Measurements from ENCODE around the gene FTCD.
A peak's percentile ranks its signal among the peaks of the same experiment; 100 is the strongest.

The FTCD gene

DNA sequence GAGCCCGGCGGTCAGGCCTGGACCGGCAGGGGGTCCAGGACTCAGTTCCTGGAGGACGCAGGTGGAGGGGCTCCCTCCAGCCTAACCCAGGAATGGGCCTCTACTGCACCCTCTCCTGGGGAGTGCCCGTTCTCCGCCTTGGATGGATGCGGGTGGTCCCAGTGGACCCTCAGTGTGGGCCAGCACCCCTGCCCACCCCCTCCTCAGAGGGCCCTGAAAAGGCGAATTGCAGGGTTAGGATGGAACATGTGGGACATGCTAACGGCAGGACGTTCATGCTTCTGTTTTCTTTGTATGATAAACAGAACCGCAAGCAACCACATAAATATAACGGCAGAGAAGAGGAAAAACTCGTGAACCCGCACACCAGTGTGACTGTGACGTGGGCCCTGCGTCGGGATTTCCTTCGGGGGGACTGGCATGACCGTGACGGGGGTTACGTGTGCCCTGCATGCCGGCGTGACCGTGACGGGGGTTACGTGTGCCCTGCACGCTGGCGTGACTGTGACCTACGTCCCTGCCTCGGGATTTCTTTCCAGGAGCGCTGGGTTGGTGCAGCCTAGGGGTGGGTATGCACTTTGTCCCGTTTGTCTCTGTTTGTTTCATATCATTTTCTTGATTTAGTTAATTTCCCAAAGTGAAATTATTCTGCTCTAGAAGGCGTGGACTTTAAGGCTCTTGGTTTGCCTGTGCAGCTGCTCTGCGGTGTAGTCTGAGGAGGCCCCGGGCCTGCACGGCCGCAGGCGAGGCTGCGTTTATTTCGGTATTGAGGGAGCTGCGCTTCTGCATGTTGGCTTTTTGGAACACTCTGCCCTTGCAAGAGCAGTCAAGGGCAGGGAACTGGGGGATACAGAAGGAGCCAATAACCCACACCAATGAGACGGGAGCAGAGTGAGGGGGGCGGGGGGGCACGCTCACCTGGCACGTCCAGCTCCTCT is 3.1 kb downstream of the FTCD start:
- H3K27ac ChIP-seq: peak overlapping the region; percentile 61; the same call in 1 of the 2 replicates
- TF ChIP-seq, protein P1, sequence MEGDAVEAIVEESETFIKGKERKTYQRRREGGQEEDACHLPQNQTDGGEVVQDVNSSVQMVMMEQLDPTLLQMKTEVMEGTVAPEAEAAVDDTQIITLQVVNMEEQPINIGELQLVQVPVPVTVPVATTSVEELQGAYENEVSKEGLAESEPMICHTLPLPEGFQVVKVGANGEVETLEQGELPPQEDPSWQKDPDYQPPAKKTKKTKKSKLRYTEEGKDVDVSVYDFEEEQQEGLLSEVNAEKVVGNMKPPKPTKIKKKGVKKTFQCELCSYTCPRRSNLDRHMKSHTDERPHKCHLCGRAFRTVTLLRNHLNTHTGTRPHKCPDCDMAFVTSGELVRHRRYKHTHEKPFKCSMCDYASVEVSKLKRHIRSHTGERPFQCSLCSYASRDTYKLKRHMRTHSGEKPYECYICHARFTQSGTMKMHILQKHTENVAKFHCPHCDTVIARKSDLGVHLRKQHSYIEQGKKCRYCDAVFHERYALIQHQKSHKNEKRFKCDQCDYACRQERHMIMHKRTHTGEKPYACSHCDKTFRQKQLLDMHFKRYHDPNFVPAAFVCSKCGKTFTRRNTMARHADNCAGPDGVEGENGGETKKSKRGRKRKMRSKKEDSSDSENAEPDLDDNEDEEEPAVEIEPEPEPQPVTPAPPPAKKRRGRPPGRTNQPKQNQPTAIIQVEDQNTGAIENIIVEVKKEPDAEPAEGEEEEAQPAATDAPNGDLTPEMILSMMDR (conservative IDR thresholded peaks at IDR 0.05): no peak

DNA sequence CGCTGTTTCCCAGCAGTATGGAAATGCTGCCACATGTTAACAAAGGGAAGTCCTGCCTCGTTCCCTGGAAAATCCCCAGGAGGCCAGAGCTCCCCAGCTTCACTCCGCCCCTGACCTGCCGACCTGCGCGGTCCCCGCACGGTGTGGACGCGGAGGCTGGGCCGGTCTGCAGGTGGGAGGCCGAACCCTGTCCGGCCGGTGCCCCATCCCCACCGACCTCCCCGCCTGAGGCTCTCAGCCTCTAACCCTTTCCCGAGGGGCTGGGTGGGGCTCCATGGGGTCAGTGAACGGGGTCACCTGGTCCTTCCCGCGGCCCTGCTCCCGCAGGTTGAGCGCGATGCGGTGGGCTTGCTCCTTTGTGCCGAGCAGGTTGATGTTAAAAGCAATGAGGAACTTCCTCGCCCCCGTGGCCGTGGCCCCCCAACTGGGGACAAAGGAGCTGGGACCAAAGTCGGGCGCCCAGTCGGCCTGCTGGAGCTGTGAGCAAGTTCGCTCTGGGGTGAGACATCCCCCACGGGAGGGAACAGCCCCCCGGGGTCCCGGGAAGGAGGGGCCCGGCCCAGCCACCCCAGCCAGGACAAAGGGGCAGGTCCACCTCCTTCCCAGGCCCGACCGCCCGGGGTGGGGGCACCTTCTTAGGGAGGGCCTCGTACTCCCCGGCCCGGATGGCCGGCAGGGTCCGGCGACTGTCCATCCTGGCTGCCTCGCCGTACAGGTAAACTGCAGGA is 4.0 kb downstream of the FTCD start:
- H3K27ac ChIP-seq: no peak overlapping the region
- TF ChIP-seq, protein P1 (conservative IDR thresholded peaks at IDR 0.05): no peak

DNA sequence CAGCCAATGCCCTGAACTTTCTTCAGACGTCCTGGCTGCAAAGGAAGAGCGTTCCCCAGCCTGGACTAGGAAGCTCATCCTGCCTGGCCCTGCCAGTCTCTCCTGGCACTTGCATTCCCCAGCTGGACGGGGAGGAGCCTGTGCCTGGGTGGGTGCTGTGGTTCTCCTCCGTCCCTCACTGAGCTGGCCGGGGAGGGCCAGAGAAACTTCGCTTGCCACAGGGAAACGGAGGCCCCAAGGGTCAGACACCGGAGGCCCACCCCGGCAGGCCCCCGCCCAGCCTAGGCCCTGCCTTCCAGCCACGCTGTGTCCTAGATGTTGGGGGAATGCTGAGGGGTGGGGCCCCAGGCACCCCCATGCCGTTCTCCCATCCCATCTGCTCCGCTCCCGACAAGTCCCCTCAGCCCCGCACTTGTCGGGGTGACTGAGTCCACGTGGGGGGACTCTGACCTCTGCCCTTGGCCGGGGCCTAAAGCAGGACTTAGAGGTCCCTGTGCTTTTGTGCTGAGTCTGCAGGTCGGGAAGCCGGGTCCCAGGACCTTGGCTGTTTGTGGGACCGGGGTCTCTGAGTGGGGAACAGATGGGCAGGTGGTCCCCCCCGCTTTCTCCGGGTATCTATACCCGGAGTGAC is 4.8 kb downstream of the FTCD start:
- TF ChIP-seq, protein P1 (conservative IDR thresholded peaks at IDR 0.05): no peak
- no peak overlapping the region; the same call in 1 of the 2 replicates for H3K27ac ChIP-seq

DNA sequence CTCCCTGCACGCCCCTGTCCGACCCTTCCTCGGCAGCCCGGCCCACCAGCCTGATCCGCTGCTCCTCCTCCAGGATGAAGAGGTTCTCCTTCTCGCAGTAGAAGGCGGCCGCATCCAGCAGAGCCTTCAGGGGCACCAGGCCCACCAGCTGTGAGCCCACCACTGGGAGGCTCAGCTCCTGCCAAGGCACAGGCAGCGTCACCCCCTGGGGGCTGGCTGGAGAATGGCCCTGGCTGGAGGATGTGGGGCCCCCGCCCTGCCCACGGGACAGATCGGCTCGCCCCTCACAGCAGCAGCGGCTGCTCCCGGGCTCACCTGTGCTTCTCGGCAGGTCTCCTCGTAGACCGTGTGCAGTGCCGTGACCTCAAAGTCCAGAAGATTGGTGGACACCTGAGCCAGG is 5.3 kb downstream of the FTCD start:
- no peak overlapping the region; the same call in 1 of the 2 replicates for H3K27ac ChIP-seq
- TF ChIP-seq, protein P1 (conservative IDR thresholded peaks at IDR 0.05): no peak

DNA sequence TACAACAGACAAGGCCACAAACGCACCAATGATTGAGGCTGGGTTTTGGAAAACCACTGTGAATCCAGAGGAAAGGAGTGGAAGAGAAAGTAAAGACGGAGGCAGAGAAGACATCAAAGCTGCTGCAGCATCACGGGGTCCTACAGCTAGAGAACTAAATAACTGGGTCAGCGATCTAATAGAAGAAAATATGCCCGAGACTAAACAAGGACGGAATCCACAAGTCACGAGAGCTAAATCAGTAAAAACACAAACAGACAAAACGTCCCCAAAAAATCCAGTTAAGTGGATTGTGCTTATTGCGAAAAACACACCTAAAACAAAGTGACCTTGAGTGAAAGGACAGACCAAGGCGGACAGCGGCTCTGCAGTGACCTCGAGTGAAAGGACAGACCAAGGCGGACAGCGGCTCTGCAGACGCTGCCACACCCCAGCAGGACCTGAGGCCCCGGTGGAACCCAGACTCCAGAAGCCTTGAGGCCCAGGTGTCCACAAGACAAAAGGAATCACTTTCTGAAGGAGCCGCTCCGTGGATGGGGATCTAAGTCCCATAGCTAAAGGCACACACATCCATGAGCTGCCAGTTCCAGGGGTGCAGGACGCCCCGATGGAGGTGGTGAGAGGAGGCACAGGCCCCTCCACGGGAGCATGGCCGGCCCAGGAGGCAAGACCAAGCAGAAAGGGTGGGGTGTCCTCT is 6.0 kb downstream of the FTCD start:
- H3K27ac ChIP-seq: no peak overlapping the region
- TF ChIP-seq, protein P1 (conservative IDR thresholded peaks at IDR 0.05): no peak

DNA sequence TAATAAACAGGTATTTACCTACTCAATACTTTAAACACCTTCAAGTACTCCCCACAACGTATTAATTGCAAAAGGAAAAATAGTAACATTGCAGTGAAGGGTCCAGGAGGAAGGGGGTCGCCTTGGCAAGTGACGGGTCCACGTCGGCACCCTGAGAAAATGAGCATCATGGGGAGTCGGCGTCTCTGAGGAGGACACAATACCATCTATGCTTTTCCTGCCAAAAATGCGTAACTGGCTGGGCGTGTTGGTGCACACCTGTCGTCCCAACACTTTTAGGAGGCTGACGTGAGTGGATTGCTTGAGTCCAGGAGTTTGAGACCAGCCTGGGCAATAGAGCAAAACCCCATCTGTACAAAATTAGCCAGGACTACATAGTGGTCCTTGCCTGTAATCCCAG is 7.3 kb downstream of the FTCD start:
- TF ChIP-seq, protein P1 (conservative IDR thresholded peaks at IDR 0.05): no peak
- peak overlapping the region; percentile 67 for H3K27ac ChIP-seq
